C4-2B (cell line): ENCODE measurements around the gene IGSF6.

Source experiments
- CTCF ChIP-seq: fragments of 450-650 bp; conservative IDR thresholded peaks from 2 replicates; pipeline ENCODE4 v1.5.1; 2017; ENCODE audit warnings: mild to moderate bottlenecking
- ZFX ChIP-seq: fragments of 450-650 bp; IDR thresholded peaks from 2 replicates; pipeline ENCODE4 v1.6.1; 2017

- TF ChIP-seq ZFX (no peak), CTCF (no peak)
Measured at GRCh38 chr16:21698169-21699032, 46.0 kb upstream of the IGSF6 start.
